HL-60 (cell line): ENCODE data around the gene NCAPG2.

Source experiments
- POLR2AphosphoS5 ChIP-seq: IDR thresholded peaks from 2 replicates; pipeline ENCODE4 v1.6.1; 2012; ENCODE audit warnings: low read depth
- TF ChIP-seq, protein P1 (sequence below): IDR thresholded peaks from one replicate; pipeline ENCODE4 v1.5.1; 2011; ENCODE audit warnings: low read length, control low read depth, inconsistent platforms; ENCODE audit not compliant: insufficient read depth
- TF ChIP-seq, protein P2 (sequence below): IDR thresholded peaks from 2 replicates; pipeline ENCODE4 v1.6.1; 2012; ENCODE audit warnings: low read depth; ENCODE audit not compliant: insufficient replicate concordance

DNA sequence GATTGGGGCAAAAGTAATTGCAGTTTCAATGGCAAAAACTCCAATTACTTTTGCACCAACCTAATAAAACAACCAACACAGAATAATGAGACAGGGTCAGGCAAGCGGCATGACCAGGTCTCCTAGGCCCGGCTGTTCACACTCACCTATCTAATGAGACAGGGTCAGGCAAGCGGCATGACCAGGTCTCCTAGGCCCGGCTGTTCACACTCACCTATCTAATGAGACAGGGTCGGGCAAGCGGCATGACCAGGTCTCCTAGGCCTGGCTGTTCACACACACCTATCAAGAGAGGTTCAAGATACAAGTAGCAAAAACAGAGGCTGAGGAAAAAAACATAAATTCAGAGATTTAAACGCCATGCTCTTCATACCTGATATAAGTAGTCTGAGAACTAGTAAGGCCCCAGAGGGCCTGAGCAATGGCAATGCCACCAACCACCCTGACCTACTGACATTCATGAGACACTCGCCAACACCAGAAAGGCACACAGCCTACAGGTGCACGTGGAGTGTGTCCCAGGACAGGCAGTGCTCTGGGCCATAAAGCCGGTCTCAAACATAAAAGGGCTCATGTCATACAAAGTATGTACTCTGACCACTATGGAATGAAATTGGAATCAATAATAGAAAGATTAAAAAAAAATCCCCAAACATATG lies 40.6 kb upstream of the NCAPG2 start:
- TF ChIP-seq, protein P1, sequence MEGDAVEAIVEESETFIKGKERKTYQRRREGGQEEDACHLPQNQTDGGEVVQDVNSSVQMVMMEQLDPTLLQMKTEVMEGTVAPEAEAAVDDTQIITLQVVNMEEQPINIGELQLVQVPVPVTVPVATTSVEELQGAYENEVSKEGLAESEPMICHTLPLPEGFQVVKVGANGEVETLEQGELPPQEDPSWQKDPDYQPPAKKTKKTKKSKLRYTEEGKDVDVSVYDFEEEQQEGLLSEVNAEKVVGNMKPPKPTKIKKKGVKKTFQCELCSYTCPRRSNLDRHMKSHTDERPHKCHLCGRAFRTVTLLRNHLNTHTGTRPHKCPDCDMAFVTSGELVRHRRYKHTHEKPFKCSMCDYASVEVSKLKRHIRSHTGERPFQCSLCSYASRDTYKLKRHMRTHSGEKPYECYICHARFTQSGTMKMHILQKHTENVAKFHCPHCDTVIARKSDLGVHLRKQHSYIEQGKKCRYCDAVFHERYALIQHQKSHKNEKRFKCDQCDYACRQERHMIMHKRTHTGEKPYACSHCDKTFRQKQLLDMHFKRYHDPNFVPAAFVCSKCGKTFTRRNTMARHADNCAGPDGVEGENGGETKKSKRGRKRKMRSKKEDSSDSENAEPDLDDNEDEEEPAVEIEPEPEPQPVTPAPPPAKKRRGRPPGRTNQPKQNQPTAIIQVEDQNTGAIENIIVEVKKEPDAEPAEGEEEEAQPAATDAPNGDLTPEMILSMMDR, result no peak
- no peak for TF ChIP-seq POLR2AphosphoS5
- TF ChIP-seq, protein P2, sequence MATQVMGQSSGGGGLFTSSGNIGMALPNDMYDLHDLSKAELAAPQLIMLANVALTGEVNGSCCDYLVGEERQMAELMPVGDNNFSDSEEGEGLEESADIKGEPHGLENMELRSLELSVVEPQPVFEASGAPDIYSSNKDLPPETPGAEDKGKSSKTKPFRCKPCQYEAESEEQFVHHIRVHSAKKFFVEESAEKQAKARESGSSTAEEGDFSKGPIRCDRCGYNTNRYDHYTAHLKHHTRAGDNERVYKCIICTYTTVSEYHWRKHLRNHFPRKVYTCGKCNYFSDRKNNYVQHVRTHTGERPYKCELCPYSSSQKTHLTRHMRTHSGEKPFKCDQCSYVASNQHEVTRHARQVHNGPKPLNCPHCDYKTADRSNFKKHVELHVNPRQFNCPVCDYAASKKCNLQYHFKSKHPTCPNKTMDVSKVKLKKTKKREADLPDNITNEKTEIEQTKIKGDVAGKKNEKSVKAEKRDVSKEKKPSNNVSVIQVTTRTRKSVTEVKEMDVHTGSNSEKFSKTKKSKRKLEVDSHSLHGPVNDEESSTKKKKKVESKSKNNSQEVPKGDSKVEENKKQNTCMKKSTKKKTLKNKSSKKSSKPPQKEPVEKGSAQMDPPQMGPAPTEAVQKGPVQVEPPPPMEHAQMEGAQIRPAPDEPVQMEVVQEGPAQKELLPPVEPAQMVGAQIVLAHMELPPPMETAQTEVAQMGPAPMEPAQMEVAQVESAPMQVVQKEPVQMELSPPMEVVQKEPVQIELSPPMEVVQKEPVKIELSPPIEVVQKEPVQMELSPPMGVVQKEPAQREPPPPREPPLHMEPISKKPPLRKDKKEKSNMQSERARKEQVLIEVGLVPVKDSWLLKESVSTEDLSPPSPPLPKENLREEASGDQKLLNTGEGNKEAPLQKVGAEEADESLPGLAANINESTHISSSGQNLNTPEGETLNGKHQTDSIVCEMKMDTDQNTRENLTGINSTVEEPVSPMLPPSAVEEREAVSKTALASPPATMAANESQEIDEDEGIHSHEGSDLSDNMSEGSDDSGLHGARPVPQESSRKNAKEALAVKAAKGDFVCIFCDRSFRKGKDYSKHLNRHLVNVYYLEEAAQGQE, result no peak
